Stimulated activated CD4-positive, alpha-beta T cell treated with anti-CD3 and anti-CD28 coated beads, Interleukin-1b, Interleukin-23, amount 100 ng/mL, for 1 hour (primary cell): ENCODE results near the gene COLEC11.
"Not testable (repeated sequence)": the region's sequence is repeated elsewhere in the genome, so short reads cannot be mapped to it uniquely, and the experiment has no call there.

Experiments
- DNase-seq, 2 donors: peaks; one replicate each; pipeline ENCODE4 v3.0.0-alpha.2; 2020; ENCODE audit warnings: low read depth in 2 of 2

Gene COLEC11

DNA sequence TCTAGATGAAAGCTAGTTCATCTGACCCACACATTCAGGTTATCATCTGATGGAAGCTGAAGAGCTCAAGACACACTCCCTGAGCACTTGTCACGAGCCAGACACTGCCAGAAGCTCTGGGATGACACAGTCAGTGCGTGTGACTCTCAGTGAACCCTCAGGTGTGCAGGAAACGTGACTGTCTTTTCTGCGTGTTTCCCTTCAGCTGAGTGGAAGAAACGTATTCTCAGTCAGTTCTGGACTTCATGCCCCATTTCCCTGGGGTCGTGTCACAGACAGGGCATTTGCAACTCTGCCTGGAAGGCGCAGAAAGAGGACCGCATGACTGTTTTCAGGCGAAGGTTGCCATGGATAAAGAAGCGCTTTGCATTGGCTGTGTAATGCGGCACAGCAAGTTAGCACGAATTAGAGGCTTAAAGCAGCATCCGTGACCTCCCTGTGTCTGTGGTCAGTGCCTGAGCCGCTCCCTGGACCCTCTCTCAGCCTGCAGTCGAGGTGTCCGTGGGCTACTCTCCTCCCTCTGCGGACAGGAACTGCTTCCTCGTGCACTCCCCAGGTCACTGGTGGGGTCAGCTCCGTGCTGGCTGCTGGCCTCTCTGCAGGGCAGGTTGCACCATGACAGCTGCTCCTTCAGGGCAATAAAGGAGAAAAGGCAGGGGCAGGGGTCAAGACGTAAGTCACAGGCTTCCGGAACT is 59.8 kb downstream of the COLEC11 start:
- no peak for DNase-seq

DNA sequence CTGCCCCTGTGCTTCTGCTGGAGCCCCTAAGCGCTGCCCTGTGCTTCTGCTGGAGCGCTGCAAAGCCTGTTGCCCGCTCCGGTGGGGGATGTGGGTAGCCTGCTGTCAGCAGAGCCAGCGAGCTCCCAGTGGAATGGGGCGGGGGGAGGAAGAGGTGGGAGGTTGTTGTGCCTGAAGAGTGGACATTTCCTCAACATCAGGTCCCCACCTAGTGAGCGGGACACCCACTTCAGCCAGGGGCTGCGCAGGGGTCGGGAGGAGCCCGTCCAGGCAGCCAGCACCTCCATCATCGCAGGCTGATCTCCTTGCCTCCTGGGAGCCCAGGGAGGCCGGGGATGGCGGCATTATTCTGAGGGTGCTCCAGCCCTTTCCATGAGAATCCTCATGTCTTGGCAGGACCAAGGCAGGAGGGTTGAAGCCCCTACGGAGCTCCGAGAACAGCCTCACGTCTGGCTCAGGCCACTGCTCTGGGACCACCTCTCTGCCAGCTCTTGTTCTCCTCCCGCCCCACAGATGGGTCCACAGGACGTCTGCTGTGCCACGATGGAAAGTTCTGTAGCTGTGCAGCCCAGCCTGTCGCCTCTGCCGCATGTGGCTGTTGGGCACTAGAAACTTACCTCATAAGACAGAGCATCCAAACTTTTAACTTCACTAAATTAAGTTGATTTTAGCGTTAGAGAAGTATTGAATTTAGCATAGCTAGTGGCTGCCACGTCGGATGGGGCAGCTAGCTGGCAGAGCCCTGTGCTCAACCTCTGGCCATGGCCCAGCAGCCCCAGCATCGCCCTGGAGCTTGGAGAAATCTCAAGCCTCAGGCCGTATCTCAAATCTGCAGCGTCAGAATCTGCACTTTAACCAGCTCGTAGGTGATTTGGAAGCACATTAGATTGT is 61.2 kb downstream of the COLEC11 start:
- DNase-seq = no peak

DNA sequence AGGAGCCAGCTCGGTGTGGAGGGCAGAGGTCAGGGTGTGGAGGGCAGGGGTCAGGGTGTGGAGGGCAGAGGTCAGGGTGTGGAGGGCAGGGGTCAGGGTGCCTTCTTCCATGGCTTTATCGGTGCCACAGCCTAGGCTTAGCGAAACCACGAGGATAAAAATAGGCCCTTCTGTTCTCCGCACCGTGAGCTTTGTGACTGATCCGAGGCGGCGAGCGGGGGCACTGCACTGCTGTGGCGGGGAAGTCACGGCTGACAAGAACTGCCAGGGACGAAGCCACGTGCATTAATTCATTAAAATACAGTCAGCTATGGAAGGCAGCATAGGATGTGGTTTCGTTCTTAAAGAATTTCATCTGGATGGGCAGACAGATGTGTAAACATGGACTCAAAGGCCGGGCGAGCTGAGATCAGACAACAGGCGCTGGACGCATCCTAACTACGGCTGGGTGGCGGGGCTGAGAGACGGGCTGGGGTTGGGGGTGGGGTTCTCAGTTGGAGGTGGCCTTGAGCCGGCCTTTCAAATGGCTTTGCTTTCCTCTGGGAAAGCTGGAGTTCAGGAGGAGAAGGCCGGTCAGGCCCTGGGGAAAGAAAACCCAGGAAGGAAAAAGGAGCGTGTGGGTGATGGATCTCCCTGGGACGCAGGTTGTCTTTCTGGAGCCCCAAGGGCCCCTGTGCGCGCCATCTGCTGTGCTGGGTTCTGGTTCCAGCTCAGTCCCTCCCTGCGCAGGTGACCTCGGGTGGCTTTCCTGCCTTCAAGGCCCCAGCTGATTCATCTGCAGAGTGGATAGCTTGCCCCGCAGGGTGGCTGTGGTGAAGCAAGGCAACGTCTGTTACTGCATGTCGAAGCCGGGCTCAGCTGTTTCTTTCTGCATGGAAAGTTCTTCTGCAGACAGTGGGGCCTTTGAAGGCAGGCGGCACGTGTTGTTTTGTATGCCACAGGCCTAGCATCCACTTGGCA is 62.1 kb downstream of the COLEC11 start:
- no peak for DNase-seq

DNA sequence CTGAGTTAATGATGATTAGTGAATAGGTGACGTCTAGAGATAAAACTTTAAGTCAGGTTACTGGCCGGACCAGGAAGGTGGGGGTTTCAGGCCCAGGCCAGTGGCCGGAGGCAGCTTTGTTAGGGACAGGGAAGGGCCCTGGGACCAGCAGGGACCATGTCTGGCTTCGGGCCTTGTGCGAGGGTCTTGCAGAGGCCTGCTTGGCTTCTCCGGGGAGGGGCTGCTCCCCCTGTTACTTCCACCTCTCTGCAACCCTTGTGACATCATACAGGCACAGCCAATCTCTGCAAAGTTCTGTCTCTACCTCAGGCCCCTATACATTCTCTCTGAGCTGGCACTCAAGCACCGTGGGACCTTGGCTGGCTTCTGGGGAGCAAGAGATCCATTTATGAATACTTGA is 63.0 kb downstream of the COLEC11 start, which contains the start of gene ALLC:
Gene ALLC (plus strand): TSS at position 320 of the 400 bp plus-strand sequence. CDS start 12,958 bp downstream, outside the sequence.
- no peak for DNase-seq

DNA sequence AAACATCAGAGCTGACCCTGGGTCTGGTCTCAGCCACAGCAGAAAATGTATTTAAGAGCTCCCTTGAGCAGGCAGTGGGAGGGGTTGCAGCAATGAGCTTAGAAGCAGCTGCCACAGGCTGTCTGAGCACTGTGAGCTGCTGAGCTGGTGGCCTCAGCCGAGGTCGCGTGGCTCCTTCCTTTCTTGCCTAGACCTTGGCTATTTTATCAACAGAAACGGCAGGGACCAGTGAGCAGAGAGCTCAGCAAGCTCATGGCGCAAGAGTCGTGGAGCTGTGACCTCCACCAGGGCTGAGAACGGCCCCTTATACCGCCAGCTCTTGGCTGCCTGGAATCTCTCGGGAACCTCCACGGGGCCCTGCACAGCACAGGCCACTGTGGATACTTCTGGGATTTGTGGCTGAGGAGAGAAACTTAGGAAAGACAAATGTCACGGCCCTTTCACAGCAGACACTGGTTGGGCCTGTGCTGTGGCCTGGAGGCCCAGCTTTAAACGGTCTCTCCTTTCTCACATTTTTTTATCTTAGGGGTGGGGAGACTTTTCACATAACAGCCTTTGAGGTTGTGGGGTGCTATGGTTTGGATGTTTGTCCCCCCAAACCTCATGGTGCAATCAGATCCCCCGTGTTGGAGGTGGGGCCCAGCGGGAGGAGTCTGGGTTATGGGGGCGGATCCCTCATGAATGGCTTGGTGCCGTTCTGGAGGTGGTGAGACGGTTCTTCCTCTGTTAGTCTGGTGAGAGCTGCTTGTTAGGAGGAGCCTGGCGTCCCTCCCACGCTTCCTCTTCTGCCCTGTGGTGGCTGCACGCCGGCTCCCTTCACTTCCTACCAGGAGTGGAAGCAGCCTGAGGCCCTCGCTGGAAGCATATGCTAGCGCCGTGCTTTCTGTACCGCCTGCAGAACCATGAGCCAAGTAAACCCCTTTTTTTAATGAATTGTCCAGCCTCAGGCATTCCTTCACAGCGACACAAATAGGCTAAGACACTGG is 64.8 kb downstream of the COLEC11 start:
- no peak for DNase-seq

DNA sequence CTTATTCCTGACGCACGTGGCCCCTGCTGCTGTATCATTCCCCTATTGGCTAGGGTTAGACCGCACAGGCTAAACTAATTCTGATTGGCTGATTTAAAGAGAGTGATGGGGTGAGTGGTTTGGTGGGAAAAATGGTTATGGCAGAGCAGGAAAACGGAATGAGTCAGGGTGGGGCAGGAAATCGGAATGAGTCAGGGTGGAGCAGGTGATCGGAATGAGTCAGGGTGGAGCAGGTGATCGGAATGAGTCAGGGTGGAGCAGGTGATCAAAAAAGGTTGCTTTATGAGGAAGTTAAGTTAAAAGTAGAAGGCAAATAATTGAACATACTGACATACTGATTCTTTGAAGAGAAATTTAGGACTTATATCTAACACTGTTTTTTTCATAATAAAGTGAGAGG is 65.7 kb downstream of the COLEC11 start:
- not testable (repeated sequence) for DNase-seq

DNA sequence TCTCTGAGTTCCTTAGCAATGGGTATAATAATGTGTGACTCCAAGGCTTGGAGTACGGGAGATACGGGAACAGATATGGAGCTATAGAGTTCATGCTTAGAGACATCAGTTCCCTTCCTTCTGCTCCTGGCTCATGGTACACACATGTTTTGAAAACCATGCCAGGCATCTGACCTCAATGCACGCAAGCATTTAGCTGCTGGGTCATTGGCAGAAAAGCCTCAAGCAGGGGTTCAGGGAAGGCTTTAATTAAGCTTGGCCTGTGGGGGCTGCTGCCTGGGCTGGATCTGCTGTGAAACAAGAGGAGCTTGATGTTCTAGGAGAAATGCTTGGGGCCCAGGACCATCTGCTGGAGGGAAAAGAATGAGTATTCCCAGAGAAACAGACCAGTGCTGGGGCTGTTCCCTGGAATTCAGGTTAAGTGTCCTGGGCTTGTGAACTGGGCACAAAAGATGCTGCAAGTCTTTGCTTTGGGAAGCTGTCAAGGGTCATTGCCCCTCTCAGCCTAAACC is 66.3 kb downstream of the COLEC11 start:
- no peak for DNase-seq

DNA sequence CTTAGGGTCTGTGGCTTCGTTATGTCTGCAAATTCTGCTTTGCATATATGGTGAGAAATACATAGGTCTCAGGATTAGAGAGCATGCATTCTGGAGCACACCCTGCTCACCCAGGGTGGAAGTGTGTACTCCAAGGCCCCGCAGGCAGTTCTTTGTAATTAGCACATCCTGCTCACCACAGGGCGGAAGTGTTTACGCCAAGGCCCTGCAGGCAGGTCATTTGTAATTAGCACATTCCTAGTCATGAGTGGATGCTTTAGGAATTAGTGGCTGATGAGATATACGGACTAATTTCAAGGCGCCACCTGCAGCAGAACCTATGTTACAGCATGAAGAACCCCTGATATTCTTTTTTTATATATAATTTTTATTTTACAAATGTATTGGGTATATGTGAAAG is 67.3 kb downstream of the COLEC11 start:
- no peak for DNase-seq

DNA sequence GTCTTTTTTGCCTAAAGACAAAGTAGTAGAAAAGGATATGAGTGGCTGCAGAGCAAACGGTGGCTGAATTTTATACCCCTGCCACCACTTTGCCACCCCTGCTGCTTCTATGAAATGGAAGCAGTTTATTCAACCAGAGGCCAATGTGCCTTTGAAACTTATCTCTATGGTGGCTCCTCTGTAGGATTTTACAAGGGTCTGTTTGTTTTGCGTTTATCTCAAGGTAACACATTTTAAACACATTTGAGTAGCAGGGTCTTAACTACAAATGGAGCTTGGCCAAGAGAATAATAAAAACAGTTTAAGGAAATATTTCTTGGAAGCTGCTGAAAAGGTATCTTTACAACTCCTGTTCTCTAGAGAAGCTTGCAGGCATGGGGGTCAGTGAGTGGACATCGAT is 69.2 kb downstream of the COLEC11 start:
- no peak for DNase-seq

DNA sequence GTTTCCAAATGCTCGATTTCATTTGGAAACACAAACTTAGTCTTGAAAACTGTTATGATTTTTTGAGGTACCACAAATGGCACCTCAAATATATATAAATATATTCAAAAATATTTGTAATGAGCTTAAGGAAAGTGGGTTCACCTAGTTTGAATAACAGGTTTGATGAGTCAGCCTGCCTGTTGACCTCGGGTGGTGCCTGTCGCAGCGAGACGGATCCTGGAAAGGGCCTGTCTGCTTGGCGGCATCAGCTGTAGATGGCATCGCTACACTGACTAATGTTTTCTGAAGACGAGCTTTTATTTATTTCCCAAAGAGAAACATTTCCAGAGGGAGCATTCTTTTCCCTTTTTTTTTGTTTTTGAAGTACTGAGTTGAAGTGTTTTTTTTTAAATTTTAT is 70.0 kb downstream of the COLEC11 start:
- no peak for DNase-seq

DNA sequence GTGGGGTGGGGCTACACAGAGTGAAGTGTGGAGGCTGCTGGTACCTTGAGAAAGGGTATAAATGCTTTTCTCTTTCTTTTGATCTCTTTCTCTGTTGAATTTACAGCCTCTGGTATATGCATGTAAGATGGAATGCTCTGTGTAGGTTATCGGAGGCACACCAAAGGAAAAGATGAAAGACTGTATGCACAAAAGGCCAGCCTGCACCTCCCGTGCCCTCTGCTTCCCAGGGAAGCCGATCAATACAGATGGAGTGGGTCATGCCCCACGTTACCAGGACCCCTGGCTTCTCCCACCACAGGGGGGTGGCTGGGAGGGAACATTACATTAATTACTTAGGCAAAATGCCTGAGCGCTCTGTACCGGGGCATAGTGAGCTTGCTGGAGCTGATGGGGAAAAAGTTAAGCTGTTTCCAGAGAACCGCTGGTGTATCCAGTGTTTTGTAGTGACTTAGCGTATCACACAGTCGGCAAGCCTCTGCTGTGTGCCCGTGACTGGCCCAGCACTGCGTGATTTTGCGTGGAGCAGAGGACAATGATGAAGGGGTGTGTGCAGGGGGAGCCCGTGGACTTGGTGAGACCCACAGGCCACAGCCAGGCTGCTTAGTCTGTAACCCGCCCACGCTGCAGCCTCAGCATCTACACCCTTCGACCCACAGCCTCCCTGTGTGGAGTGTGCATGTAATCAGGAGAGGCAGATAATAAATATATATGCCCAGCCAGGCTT is 71.1 kb downstream of the COLEC11 start:
- DNase-seq = no peak

DNA sequence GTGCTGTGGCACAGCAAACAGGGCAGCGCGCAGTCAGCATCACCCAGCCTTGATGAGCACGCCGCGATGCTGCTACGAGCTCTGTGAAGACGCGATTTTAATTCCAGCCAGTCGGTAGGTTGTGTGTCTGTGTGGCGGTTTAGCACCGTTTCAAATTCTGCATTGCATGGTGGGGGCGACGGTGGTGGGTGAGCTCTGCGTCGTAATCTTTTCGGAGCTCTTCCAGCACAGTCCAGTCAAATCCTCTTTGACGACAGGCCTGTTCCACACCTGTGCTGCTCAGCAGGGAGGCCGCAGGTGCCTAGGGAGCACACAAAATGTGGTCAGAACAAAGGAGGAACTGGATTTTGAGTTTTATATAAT is 71.7 kb downstream of the COLEC11 start:
- no peak for DNase-seq

DNA sequence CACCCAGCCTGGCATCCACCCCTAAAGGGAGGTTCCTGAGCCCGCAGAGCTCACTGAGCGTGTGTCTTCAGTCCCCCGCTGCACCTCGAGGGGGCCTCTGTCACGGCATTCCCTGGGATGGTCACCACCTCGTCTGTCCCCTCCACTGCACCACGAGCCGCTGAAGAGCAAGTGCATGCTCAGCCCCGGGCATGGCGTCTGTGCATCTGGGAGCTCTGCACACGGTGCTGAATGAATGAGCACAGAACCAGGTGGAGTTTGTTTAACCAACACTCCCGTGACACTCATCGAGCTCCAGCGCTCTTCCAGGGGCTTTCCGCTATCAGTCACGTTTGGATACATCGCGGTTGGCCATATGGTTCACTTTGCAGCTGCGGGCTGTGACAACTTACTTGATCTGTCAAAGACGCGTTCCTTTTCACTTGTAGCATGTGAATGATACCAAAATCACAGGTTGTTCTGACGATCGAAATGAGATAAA is 72.3 kb downstream of the COLEC11 start:
- no peak for DNase-seq

DNA sequence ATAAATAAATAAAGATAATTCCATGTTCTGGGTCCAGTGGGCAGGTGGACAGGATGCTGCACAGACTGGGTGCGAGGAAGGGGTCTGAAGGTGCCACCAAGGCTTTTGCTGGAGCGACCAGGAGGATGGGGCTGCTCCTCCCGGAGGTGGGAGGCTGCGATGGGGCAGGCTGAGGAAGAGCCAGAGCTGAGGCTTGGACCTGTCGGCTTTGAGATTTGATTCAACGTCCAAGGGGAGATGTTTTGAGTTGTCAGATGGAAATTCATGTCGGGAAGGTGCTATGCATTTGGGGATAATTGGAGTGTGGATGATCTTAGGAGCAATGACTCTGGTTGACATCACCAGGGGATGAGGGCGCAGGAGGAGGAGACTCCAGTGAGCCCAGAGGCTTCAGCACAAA is 74.7 kb downstream of the COLEC11 start:
- no peak for DNase-seq

DNA sequence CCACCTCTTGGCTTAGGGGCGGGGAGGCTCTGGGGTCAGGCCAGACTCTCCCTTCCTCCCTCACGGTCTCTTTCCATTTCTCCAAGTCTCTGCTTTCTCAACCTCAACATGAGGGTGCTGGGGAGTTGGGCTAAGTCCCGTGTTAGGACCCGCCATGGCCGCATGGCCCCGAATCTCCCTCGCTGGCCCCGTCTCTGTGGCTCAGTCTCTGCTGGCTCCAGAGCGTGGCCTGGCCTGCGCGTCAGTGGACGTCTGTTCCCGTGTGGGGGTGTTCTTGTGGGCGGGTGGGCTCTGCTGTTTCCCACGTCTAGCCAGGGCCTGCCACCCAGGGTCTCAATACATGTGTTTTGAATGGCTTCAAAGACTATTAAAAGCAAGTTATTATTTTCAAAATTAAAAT is 75.5 kb downstream of the COLEC11 start:
- DNase-seq = no peak

DNA sequence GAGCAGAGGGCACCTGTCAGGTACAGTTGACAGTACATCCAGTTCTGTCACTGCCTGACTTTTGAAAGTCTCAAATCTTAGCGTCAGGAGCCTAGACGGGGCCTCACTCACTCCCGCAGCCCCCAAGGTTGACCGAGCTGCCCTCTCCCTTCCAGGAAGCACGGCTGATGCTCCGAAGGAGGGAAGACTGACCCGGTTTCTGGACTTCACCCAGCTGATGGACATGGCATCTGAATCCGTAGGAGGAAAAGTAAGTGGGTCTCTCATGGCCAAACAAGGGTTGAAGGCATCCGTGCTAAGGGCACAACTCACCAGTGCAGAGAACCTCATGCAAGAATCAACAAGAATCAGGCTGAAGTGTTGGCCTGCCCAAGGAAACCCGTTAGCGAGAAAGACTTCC is 76.0 kb downstream of the COLEC11 start:
- DNase-seq = no peak

DNA sequence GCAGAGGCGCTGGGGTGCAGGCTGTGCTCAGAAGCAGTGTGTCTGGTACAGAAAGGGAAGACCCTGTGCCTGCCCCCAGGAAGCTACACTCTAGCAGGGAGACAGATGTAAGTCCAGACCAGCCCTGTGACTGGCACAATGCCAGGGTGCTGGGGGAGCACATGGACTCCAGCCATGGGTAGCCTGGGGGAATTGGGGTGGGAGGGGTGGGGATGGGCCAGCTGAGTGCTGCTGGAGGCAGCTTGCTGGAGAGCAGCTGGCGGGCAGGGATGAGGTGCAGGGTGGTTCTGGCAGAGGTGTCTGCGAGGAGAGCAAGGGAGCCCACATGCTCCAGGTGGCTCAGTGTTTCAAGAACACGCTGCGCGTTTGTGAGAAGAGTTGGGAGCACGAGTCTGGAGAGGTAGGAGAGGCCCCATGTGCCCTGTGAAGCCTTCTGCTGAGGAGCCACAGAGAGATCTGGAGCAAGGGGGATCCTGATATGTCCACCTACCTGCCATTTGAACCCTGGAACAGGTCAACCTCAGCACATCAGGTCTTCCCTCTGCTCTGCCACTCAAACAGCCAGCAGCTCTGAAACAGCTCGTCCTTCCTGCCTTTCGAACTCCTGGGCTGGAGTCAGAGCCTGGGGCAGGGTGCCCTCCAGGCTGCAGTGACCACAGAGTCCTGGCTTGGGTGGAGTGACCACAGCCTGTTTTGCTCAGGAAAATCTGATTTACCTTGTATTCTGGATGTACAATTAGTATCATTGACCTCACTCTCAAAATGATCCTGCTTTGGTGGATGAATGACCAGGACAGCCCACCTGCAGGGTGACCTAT is 78.2 kb downstream of the COLEC11 start:
- DNase-seq = no peak

DNA sequence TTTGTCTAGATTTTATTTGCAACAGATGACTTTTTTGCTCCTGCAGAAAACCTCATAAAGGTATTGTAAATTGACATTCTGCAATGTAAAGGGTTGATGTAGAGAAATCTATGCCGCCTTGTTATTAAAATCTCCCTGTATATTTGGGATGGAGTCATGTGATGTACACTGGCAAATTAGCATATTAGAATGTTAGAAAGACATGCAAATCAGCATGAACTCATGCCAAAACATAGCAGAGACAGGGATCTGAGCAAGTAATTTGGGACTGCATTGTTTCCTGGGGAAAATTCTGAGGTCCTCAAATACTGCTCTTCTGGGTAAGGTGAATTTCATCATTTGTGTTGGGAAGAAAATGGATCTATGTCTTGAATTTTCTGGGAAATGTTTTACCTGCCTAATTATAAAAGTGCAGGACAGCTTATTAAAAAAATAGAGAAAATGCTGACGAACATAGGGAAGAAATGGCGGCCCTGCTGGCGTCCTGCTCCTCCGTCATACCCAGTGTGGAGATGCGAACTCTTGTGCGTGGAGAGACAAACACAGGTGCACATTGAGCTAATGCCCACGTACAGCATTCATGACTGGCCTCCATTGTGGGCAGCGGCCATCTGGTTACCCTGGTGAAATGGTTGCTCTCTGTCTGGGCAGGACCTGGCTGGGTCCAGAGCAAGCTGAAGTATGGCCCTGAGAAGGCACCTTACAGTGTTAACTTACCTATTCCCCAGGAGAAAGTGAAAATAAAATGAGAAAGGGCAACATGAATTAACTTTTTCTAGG is 79.3 kb downstream of the COLEC11 start:
- DNase-seq = no peak
